Measurements from ENCODE around the gene RUNX2. TPM values are rescaled to one million over a fixed set of nuclear protein-coding genes. Genes with fewer than 3 reads are reported as not detected.

The RUNX2 gene
- total and polyA plus RNA-seq, 10 of the 15 experiments (the other 5 are each of a cell fraction or from before 2014, with no cell fraction given) = 0.01 to 0.77 (median 0.15) TPM; not detected in 3

- TF ChIP-seq SUZ12 (IDR thresholded peaks at IDR 0.05; ENCODE audit: unreplicated experiment) = no peak
- no peak for TF ChIP-seq STAT1 (conservative IDR thresholded peaks at IDR 0.05)
- TF ChIP-seq HSF1 (IDR thresholded peaks at IDR 0.05; ENCODE audit: low read depth, low read length) = no peak
- TF ChIP-seq SP1 (IDR thresholded peaks at IDR 0.05; ENCODE audit: low read depth, low read length) = no peak
- no peak for TF ChIP-seq RELA (IDR thresholded peaks at IDR 0.05; ENCODE audit: borderline replicate concordance, partially characterized antibody)
- TF ChIP-seq USF2 (IDR thresholded peaks at IDR 0.05; ENCODE audit: borderline replicate concordance, low read depth, low read length) = no peak
- TF ChIP-seq CBX3 (IDR thresholded peaks at IDR 0.05; ENCODE audit: borderline replicate concordance, low read depth) = no peak
- no peak for TF ChIP-seq KDM1A (IDR thresholded peaks at IDR 0.05; ENCODE audit: borderline replicate concordance)
- no peak for TF ChIP-seq ZNF217 (IDR thresholded peaks at IDR 0.05)
- TF ChIP-seq MLLT1 (IDR thresholded peaks at IDR 0.05) = no peak
- TF ChIP-seq IRF3 (IDR thresholded peaks at IDR 0.05) = no peak
- TF ChIP-seq NFIC (IDR thresholded peaks at IDR 0.05; ENCODE audit: low read depth, low read length) = no peak
- no peak for TF ChIP-seq JUND (IDR thresholded peaks at IDR 0.05; ENCODE audit: low read depth, low read length)
- TF ChIP-seq CREM (IDR thresholded peaks at IDR 0.05; ENCODE audit: low read depth) = no peak
- TF ChIP-seq NRF1 (conservative IDR thresholded peaks at IDR 0.05; ENCODE audit: low read depth, low read length) = no peak
- TF ChIP-seq SIX5 (IDR thresholded peaks at IDR 0.05; ENCODE audit: low read depth, low read length, severe bottlenecking) = no peak
- intact Hi-C loops (cut with micrococcal nuclease; ENCODE audit: unreplicated experiment) = no loop called here
- Histone ChIP-seq H2AFZ (ENCODE audit: control insufficient read depth, low read depth, low read length) (no peak overlapping the region), H3K9ac (ENCODE audit: control insufficient read depth, insufficient read depth, low read length) (no peak overlapping the region), H4K20me1 (ENCODE audit: control insufficient read depth, insufficient read depth) (no peaks in the 10 kb centered on the region), H3K4me3 (no peak overlapping the region), H3K27ac (ENCODE audit: control insufficient read depth, insufficient read depth) (no peak overlapping the region), H3K4me2 (ENCODE audit: control insufficient read depth, insufficient read depth) (no peak overlapping the region), H3K4me1 (ENCODE audit: control insufficient read depth, insufficient read depth, low read length) (no peaks in the 10 kb centered on the region), H3K27me3 (replicated peaks in 1 of 2; ENCODE audit: control insufficient read depth in 2 of 2, insufficient read depth in 2 of 2, low read length in 1 of 2) (peaks cover 0 to 4% of the 10 kb centered on the region in 2 experiments; a peak in 3 of 4 replicates), H3K79me2 (ENCODE audit: control insufficient read depth, insufficient read depth, low read length) (no peaks in the 10 kb centered on the region), H3K36me3 (ENCODE audit: control insufficient read depth in 2 of 2, insufficient read depth in 2 of 2, low read length in 1 of 2) (no peaks in the 10 kb centered on the region), H3K9me3 (replicated peaks; ENCODE audit: control insufficient read depth, insufficient read depth, low read length) (no peaks in the 10 kb centered on the region)
- ChIA-PET CTCF (no interaction called here), RAD21 (ENCODE audit: unreplicated experiment) (no interaction called here), SMC1A (ENCODE audit: uncharacterized antibody, unreplicated experiment) (no interaction called here), POLR2A (no interaction called here)
- WGBS (ENCODE audit: insufficient coverage, insufficient replicate concordance, low lambda C conversion rate, missing lambda C conversion rate) = 28% methylated on average over 4 of the region's 4 CpGs
- DNase-seq (ENCODE audit: low read depth, low spot score) = no peak
- no peak for ATAC-seq
- FAIRE-seq = no peak
- no TSS peak for BruUV-seq (replicated peaks)
- in situ Hi-C loops (cut with MboI) = no loop called here
Measured at GRCh38 chr6:45450132-45450531, 122.0 kb downstream of the RUNX2 start.
